ENCODE measurements around the gene CLEC3A. TPM values are rescaled to one million over a fixed set of nuclear protein-coding genes. Genes with fewer than 3 reads are reported as not detected.
"Not testable (repeated sequence)": the region's sequence is repeated elsewhere in the genome, so short reads cannot be mapped to it uniquely, and the experiment has no call there.

Gene CLEC3A
- total RNA-seq, 4 donors from 2014 or later, result not detected

- Histone ChIP-seq H3K4me3 (no peak overlapping the region), H3K27ac (no peak overlapping the region), H3K4me1 (peaks cover 0 to 3% of the 10 kb centered on the region in 2 donors), H3K27me3 (no peaks in the 10 kb centered on the region), H3K36me3 (no peaks in the 10 kb centered on the region), H3K9me3 (no peaks in the 10 kb centered on the region)
- no peak for ATAC-seq
- peak in 1 of 2 donors; percentile 9 for DNase-seq
- in situ Hi-C loops (cut with MboI; ENCODE audit: low sequenced_read_pairs in 4 of 4), result no loop called here
- intact Hi-C loops (cut with DNase I; ENCODE audit: low total_unique reads), result no loop called here
- TF ChIP-seq POLR2A (IDR thresholded peaks at IDR 0.05) (no peak), CTCF (IDR thresholded peaks at IDR 0.05 in 4 of 5, conservative IDR thresholded peaks at IDR 0.05 in 1 of 5) (no peak)
These were observed 23.7 kb downstream of the CLEC3A start for GRCh38 chr16:78045865-78046581.

GRCh38 chr16:78048319-78048718 lies 26.0 kb downstream of the CLEC3A start:
- in situ Hi-C loops (cut with MboI; ENCODE audit: low sequenced_read_pairs in 4 of 4), result no loop called here
- H3K27ac ChIP-seq, result no peak overlapping the region
- H3K9me3 ChIP-seq, result no peaks in the 10 kb centered on the region
- intact Hi-C loops (cut with DNase I; ENCODE audit: low total_unique reads), result no loop called here
- peaks cover 0 to 3% of the 10 kb centered on the region in 2 donors for H3K4me1 ChIP-seq
- no peaks in the 10 kb centered on the region for H3K27me3 ChIP-seq
- ATAC-seq (no peak), DNase-seq (no peak)
- TF ChIP-seq POLR2A (IDR thresholded peaks at IDR 0.05), result no peak
- no peak for TF ChIP-seq CTCF (IDR thresholded peaks at IDR 0.05 in 4 of 5, conservative IDR thresholded peaks at IDR 0.05 in 1 of 5)
- no peaks in the 10 kb centered on the region for H3K36me3 ChIP-seq
- no peak overlapping the region for H3K4me3 ChIP-seq

GRCh38 chr16:78050734-78051400 lies 28.5 kb downstream of the CLEC3A start:
- Histone ChIP-seq H3K36me3 (no peaks in the 10 kb centered on the region), H3K27ac (no peak overlapping the region), H3K9me3 (no peaks in the 10 kb centered on the region), H3K4me3 (no peak overlapping the region), H3K4me1 (peaks cover 0 to under 1% of the 10 kb centered on the region in 2 donors), H3K27me3 (no peaks in the 10 kb centered on the region)
- no peak for TF ChIP-seq CTCF (IDR thresholded peaks at IDR 0.05 in 4 of 5, conservative IDR thresholded peaks at IDR 0.05 in 1 of 5)
- TF ChIP-seq POLR2A (IDR thresholded peaks at IDR 0.05), result no peak
- in situ Hi-C loops (cut with MboI; ENCODE audit: low sequenced_read_pairs in 4 of 4), result no loop called here
- DNase-seq, result no peak
- no peak for ATAC-seq
- intact Hi-C loops (cut with DNase I; ENCODE audit: low total_unique reads), result no loop called here

- no peak for DNase-seq
- no peak overlapping the region for H3K4me3 ChIP-seq
- intact Hi-C loops (cut with DNase I; ENCODE audit: low total_unique reads) (no loop called here), in situ Hi-C loops (cut with MboI; ENCODE audit: low sequenced_read_pairs in 4 of 4) (no loop called here)
- no peaks in the 10 kb centered on the region for H3K27me3 ChIP-seq
- no peak for ATAC-seq
- no peaks in the 10 kb centered on the region for H3K36me3 ChIP-seq
- no peaks in the 10 kb centered on the region for H3K4me1 ChIP-seq
- H3K27ac ChIP-seq, result no peak overlapping the region
- no peak for TF ChIP-seq CTCF (IDR thresholded peaks at IDR 0.05 in 4 of 5, conservative IDR thresholded peaks at IDR 0.05 in 1 of 5)
- TF ChIP-seq POLR2A (IDR thresholded peaks at IDR 0.05), result no peak
- no peaks in the 10 kb centered on the region for H3K9me3 ChIP-seq
These were observed 35.6 kb downstream of the CLEC3A start for GRCh38 chr16:78057803-78058564.

- intact Hi-C loops (cut with DNase I; ENCODE audit: low total_unique reads), result not testable (repeated sequence)
These were observed 37.5 kb downstream of the CLEC3A start for GRCh38 chr16:78059806-78060205.

More at GRCh38 chr16:78059806-78060205, 37.5 kb downstream of the CLEC3A start:
- H3K27me3 ChIP-seq; ATAC-seq; H3K27ac ChIP-seq; in situ Hi-C loops (cut with MboI; ENCODE audit: low sequenced_read_pairs in 4 of 4); H3K4me1 ChIP-seq; DNase-seq; H3K9me3 ChIP-seq; H3K4me3 ChIP-seq; H3K36me3 ChIP-seq: not testable (repeated sequence)
